Esophagus muscularis mucosa (tissue), 4 donors: Measurements from ENCODE around the gene EPC1. TPM values are rescaled to one million over a fixed set of nuclear protein-coding genes. Genes with fewer than 3 reads are reported as not detected.

Source experiments
- DNase-seq: peaks from one replicate; pipeline ENCODE4 v3.0.0-alpha.2; 2017; ENCODE audit errors: extremely low spot score
- H3K27ac ChIP-seq, 4 donors: fragments of 200-600 bp; sonication (generic); replicated peaks in 1 of 4; 1 replicate in 3 of 4; 2 replicates in 1 of 4; pipeline ENCODE4 v1.5.1; 2016 to 2019; ENCODE audit warnings: mild to moderate bottlenecking in 1 of 4
- H3K27me3 ChIP-seq, 4 donors: fragments of 200-600 bp; sonication (generic); one replicate each; pipeline versions ENCODE4 v1.5.1 to v1.6.0; 2016 to 2019
- H3K36me3 ChIP-seq, 4 donors: fragments of 200-600 bp; sonication (generic); one replicate each; pipeline ENCODE4 v1.5.1; 2016 to 2019
- H3K4me1 ChIP-seq, 4 donors: fragments of 200-600 bp; sonication (generic); one replicate each; pipeline ENCODE4 v1.5.1; 2016 to 2019
- H3K4me3 ChIP-seq, 4 donors: fragments of 200-600 bp; sonication (generic); 1 replicate in 2 of 4; 2 replicates in 2 of 4; pipeline ENCODE4 v1.5.1; 2016 to 2019; ENCODE audit warnings: mild to moderate bottlenecking in 4 of 4, moderate library complexity in 1 of 4
- H3K9me3 ChIP-seq, 4 donors: fragments of 200-600 bp; sonication (generic); 1 replicate in 3 of 4; 2 replicates in 1 of 4; pipeline ENCODE4 v1.5.1; 2016 to 2019
- EP300 ChIP-seq: sonication (generic); formaldehyde crosslinking; IDR thresholded peaks from one replicate; pipeline ENCODE4 v1.6.1; 2017; ENCODE audit warnings: antibody characterized with exemption
- POLR2A ChIP-seq: fragments of 450-650 bp; IDR thresholded peaks from one replicate; pipeline ENCODE4 v1.6.1; 2017; ENCODE audit warnings: antibody characterized with exemption, moderate library complexity, mild to moderate bottlenecking, low read depth
- POLR2AphosphoS5 ChIP-seq, 2 donors: sonication (generic); formaldehyde crosslinking; IDR thresholded peaks; one replicate each; pipeline ENCODE4 v1.6.1; 2017; ENCODE audit warnings: antibody characterized with exemption in 2 of 2
- WGBS: methylation state at CpG from one replicate; pipeline ENCODE4 v1.1.5; 2018; 5-methylcytosine and 5-hydroxymethylcytosine counted together
- intact Hi-C: fragments of 100-400 bp; cut with DNase I; formaldehyde crosslinking; loops from one replicate; pipeline ENCODE4 v1.15.1; 2023
- total RNA-seq, 4 donors: library from RNA; depleted of rRNA; stranded (reverse); fragments of >200 nt; gene quantifications; one replicate each; pipeline versions ENCODE4 v1.1.0 to v1.2.1, GENCODE V29; 2016
- TF ChIP-seq, protein P1 (sequence below), 3 experiments: fragments of 200-600 bp in 2 of 3; fragments of 450-650 bp in 1 of 3; sonication (generic) in 2 of 3; IDR thresholded peaks; one replicate each; pipeline ENCODE4 v1.5.1; 2017 to 2019; ENCODE audit warnings: antibody characterized with exemption in 3 of 3, mild to moderate bottlenecking in 2 of 3, moderate library complexity in 1 of 3

Gene EPC1
- total RNA-seq, 4 donors from 2014 or later, result 23.5 to 40.4 (median 35.2) TPM

DNA sequence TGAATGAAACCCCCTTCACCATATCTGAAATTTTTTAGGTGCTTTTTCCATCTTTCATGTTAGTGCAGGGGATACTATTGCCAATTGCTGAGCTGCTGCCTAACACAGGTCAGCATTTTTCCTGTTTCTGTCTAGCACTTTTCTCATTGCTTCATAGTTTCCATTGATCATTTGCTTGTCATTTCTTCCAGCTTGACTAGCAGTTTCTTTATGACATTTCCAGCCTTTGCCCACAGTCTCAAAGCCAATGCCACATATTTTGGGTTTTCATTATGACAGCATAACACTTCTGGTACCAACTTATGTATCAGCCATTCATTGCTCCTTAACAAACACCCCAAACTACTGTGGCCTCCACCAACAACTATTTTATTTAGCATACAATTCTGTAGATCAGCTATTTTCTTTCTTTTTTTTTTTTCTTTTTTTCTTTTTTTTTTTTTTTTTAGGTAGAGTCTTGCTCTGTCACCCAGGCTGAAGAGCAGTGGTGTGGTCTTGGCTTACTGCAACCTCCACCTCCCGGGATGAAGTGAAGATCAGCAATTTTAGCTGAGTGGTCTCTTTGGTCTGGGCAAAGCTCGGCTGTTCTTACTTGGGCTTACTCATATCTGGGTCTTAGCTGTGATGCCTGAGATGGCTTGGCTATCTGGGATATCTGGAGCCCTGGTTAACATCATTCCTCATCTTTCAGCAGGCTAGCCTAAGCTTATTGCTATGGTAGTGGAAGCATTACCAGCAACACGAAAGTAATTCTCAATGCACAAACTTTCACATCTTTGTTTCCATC is 102.3 kb downstream of the EPC1 start:
- DNase-seq, result no peak
- no peaks in the 10 kb centered on the region for H3K27me3 ChIP-seq
- no peaks in the 10 kb centered on the region for H3K36me3 ChIP-seq
- no peaks in the 10 kb centered on the region for H3K4me1 ChIP-seq
- H3K27ac ChIP-seq, result no peak overlapping the region
- 84% methylated on average over 3 of the region's 3 CpGs for WGBS
- no peaks in the 10 kb centered on the region for H3K9me3 ChIP-seq
- H3K4me3 ChIP-seq, result no peak overlapping the region
- TF ChIP-seq EP300 (no peak), POLR2A (no peak), POLR2AphosphoS5 (IDR thresholded peaks at IDR 0.05) (no peak)
- TF ChIP-seq, protein P1, sequence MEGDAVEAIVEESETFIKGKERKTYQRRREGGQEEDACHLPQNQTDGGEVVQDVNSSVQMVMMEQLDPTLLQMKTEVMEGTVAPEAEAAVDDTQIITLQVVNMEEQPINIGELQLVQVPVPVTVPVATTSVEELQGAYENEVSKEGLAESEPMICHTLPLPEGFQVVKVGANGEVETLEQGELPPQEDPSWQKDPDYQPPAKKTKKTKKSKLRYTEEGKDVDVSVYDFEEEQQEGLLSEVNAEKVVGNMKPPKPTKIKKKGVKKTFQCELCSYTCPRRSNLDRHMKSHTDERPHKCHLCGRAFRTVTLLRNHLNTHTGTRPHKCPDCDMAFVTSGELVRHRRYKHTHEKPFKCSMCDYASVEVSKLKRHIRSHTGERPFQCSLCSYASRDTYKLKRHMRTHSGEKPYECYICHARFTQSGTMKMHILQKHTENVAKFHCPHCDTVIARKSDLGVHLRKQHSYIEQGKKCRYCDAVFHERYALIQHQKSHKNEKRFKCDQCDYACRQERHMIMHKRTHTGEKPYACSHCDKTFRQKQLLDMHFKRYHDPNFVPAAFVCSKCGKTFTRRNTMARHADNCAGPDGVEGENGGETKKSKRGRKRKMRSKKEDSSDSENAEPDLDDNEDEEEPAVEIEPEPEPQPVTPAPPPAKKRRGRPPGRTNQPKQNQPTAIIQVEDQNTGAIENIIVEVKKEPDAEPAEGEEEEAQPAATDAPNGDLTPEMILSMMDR (IDR thresholded peaks at IDR 0.05), result no peak
- intact Hi-C loops, result no loop called here

DNA sequence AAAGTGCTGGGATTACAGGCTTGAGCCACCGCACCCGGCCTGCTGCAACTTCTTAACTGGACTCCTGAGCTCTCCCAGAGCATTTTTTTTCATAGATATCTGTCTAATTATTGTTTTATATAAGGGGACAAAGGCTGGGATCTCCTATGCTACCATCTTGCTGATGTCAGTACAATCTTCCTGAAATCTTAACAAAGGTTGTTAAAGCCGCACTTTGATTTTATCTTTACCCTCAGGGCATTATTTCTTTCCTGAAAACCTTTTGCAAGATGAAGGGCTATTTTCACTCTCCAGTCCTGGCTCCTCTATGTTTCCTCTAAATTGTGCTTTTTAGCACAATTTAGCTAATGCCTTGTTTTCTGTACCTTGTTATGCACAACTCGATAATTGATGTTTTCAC is 102.9 kb downstream of the EPC1 start:
- intact Hi-C loops, result no loop called here
- Histone ChIP-seq H3K9me3 (no peaks in the 10 kb centered on the region), H3K27me3 (no peaks in the 10 kb centered on the region), H3K36me3 (no peaks in the 10 kb centered on the region), H3K4me1 (no peaks in the 10 kb centered on the region), H3K27ac (no peak overlapping the region), H3K4me3 (no peak overlapping the region)
- no peak for TF ChIP-seq POLR2A
- TF ChIP-seq EP300, result no peak
- TF ChIP-seq, protein P1 (IDR thresholded peaks at IDR 0.05), result no peak
- WGBS, result 98% methylated on average over 4 of the region's 4 CpGs
- DNase-seq, result no peak

DNA sequence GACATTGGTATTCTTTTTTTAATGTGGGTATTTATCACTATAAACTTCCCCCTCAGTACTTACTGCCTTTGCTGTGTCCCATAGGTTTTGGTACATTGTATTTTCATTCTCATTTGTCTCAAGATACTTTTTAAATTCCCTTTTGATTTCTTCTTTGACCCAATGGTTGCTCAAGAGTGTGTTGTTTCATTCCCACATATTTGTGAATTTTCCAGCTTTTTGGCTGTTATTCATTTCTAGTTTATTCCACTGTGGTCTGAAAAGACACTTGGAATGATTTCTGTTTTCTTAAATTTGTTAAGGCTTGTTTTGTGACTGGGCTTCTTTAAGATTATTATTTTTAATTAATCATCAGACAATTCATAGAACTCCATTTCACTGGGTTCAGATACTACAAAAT is 105.0 kb downstream of the EPC1 start:
- intact Hi-C loops, result no loop called here
- Histone ChIP-seq H3K4me3 (no peak overlapping the region), H3K27me3 (no peaks in the 10 kb centered on the region), H3K36me3 (no peaks in the 10 kb centered on the region), H3K4me1 (no peaks in the 10 kb centered on the region), H3K9me3 (no peaks in the 10 kb centered on the region), H3K27ac (no peak overlapping the region)
- no peak for DNase-seq
- no peak for TF ChIP-seq POLR2AphosphoS5 (IDR thresholded peaks at IDR 0.05)
- no peak for TF ChIP-seq POLR2A
- no peak for TF ChIP-seq EP300

DNA sequence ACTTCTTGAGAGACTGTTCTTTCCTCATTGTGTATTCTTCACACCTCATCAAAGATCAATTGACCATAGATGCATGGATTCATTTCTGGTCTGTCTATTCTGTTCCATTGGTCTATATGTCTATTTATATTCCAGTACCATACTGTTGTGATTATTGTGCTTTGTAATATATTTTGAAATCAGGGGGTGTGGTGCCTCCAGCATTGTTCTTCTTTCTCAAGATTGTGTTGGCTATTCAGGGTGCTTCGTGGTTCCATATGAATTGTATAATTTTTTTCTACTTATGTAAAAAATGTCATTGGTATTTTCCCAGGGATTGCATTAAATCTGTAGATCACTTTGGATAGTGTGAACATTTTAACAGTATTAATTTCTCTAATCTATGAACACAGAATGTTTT is 106.5 kb downstream of the EPC1 start:
- Histone ChIP-seq H3K36me3 (no peaks in the 10 kb centered on the region), H3K9me3 (no peaks in the 10 kb centered on the region), H3K4me3 (no peak overlapping the region), H3K27me3 (no peaks in the 10 kb centered on the region), H3K27ac (no peak overlapping the region), H3K4me1 (no peaks in the 10 kb centered on the region)
- intact Hi-C loops, result no loop called here
- 77% methylated on average over 1 of the region's 1 CpG for whole genome bisulfite sequencing
- TF ChIP-seq EP300 (no peak), POLR2A (no peak), POLR2AphosphoS5 (IDR thresholded peaks at IDR 0.05) (no peak)
- TF ChIP-seq, protein P1 (IDR thresholded peaks at IDR 0.05), result no peak
- no peak for DNase-seq

DNA sequence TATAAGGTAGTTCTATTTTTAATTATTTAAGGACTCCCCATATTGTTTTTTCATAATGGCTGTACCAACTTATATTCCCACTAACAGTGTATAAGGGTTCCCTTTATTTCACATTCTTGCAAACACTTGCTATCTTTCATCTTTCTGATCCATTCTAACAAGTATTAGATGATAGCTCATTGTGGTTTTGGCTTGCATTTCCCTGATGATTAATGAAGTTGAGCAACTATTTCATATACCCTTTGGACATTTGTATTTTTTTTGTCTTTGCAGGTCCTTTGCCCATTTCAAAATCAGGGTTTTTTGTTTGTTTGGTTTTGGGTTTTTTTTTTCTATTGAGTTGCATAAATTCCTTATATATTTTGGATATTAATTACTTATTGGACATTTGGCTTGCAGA is 107.2 kb downstream of the EPC1 start:
- Histone ChIP-seq H3K4me1 (no peaks in the 10 kb centered on the region), H3K36me3 (no peaks in the 10 kb centered on the region), H3K4me3 (no peak overlapping the region), H3K27ac (no peak overlapping the region), H3K27me3 (no peaks in the 10 kb centered on the region), H3K9me3 (no peaks in the 10 kb centered on the region)
- TF ChIP-seq, protein P1 (IDR thresholded peaks at IDR 0.05), result no peak
- TF ChIP-seq POLR2AphosphoS5 (IDR thresholded peaks at IDR 0.05), result no peak
- TF ChIP-seq EP300, result no peak
- no peak for TF ChIP-seq POLR2A
- DNase-seq, result no peak
- intact Hi-C loops, result no loop called here
